ENCODE measurements around the gene NLRP13.

- TF ChIP-seq CTCF (conservative IDR thresholded peaks at IDR 0.05; ENCODE audit: low read depth, low read length) (no peak), EZH2 (IDR thresholded peaks at IDR 0.05; ENCODE audit: borderline replicate concordance, low read depth, low read length, poor library complexity, severe bottlenecking) (no peak)
Observed at GRCh38 chr19:55858401-55858800, 73.7 kb downstream of the NLRP13 start.

All from A673 (cell line).